Tibial nerve (tissue), 4 donors: ENCODE results near the gene HIP1. TPM values are rescaled to one million over a fixed set of nuclear protein-coding genes. Genes with fewer than 3 reads are reported as not detected.
A peak's percentile ranks its signal among the peaks of the same experiment; 100 is the strongest.
"Not testable (repeated sequence)": the region's sequence is repeated elsewhere in the genome, so short reads cannot be mapped to it uniquely, and the experiment has no call there.

ENCODE experiments used
- DNase-seq, 2 donors: peaks; one replicate each; pipeline ENCODE4 v3.0.0-alpha.2; 2019; ENCODE audit warnings: low spot score in 2 of 2
- H3K27ac ChIP-seq, 4 donors: fragments of 200-600 bp; sonication (generic) in 3 of 4; one replicate each; pipeline ENCODE4 v1.5.1; 2017 to 2019; ENCODE audit warnings: mild to moderate bottlenecking in 1 of 4
- H3K27me3 ChIP-seq, 2 donors: fragments of 200-600 bp; sonication (generic) in 1 of 2; one replicate each; pipeline versions ENCODE4 v1.5.1 to v1.6.0; 2017 to 2019
- H3K36me3 ChIP-seq, 3 donors: fragments of 200-600 bp; sonication (generic); one replicate each; pipeline ENCODE4 v1.5.1; 2018 to 2019
- H3K4me1 ChIP-seq, 4 donors: fragments of 200-600 bp; sonication (generic) in 3 of 4; one replicate each; pipeline ENCODE4 v1.5.1; 2017 to 2019
- H3K4me3 ChIP-seq, 4 donors: fragments of 200-600 bp; sonication (generic) in 3 of 4; one replicate each; pipeline ENCODE4 v1.5.1; 2017 to 2019; ENCODE audit warnings: mild to moderate bottlenecking in 1 of 4, moderate library complexity in 1 of 4
- H3K9me3 ChIP-seq, 4 donors: fragments of 200-600 bp; sonication (generic) in 3 of 4; one replicate each; pipeline ENCODE4 v1.5.1; 2017 to 2019
- CTCF ChIP-seq, 5 experiments: fragments of 200-600 bp in 3 of 5; fragments of 450-650 bp in 2 of 5; sonication (generic) in 3 of 5; IDR thresholded peaks; one replicate each; pipeline ENCODE4 v1.5.1; 2016 to 2019; ENCODE audit warnings: antibody characterized with exemption in 5 of 5, mild to moderate bottlenecking in 3 of 5, moderate library complexity in 2 of 5
- EP300 ChIP-seq, 2 donors: sonication (generic); formaldehyde crosslinking; IDR thresholded peaks; one replicate each; pipeline ENCODE4 v1.6.1; 2017; ENCODE audit warnings: antibody characterized with exemption in 2 of 2, mild to moderate bottlenecking in 1 of 2
- POLR2A ChIP-seq, 2 donors: fragments of 450-650 bp; IDR thresholded peaks; one replicate each; pipeline ENCODE4 v1.6.1; 2017; ENCODE audit warnings: antibody characterized with exemption in 2 of 2, mild to moderate bottlenecking in 2 of 2, moderate library complexity in 2 of 2
- WGBS, 2 donors: methylation state at CpG; one replicate each; pipeline ENCODE4 v1.1.5; 2018; 5-methylcytosine and 5-hydroxymethylcytosine counted together
- total RNA-seq, 4 donors: library from RNA; depleted of rRNA; stranded (reverse); fragments of >200 nt; gene quantifications; one replicate each; pipeline ENCODE4 v1.1.0, GENCODE V29; 2016

The HIP1 gene
- total RNA-seq, 4 donors from 2014 or later: 43.2 to 59.7 (median 49.8) TPM

GRCh38 chr7:75608451-75609122 is 130.2 kb downstream of the HIP1 start:
- WGBS, 2 donors: 63 to 64% methylated on average over 8 of the region's 8 CpGs
- Histone ChIP-seq H3K27me3 (no peaks in the 10 kb centered on the region), H3K27ac (peak overlapping the region in 3 of 4 donors; percentile 22 to 66 (median 59)), H3K9me3 (no peaks in the 10 kb centered on the region), H3K4me1 (peaks cover 0 to 45% (median 1%) of the 10 kb centered on the region in 4 donors), H3K4me3 (no peak overlapping the region), H3K36me3 (no peaks in the 10 kb centered on the region)
- no peak for DNase-seq
- no peak for TF ChIP-seq EP300 (IDR thresholded peaks at IDR 0.05)
- TF ChIP-seq POLR2A (IDR thresholded peaks at IDR 0.05): no peak
- TF ChIP-seq CTCF (IDR thresholded peaks at IDR 0.05): no peak

- Histone ChIP-seq H3K4me3 (no peak overlapping the region), H3K4me1 (peaks cover 0 to 34% (median 2%) of the 10 kb centered on the region in 4 donors), H3K27me3 (no peaks in the 10 kb centered on the region), H3K9me3 (no peaks in the 10 kb centered on the region), H3K36me3 (no peaks in the 10 kb centered on the region), H3K27ac (peak overlapping the region in 2 of 4 donors; percentile 8 to 37)
- DNase-seq: no peak
- 69 to 74% methylated on average over 3 of the region's 3 CpGs for WGBS, 2 donors
- TF ChIP-seq EP300 (IDR thresholded peaks at IDR 0.05) (no peak), CTCF (IDR thresholded peaks at IDR 0.05) (no peak), POLR2A (IDR thresholded peaks at IDR 0.05) (no peak)
Measured at GRCh38 chr7:75604408-75604807, 134.3 kb downstream of the HIP1 start.

GRCh38 chr7:75602831-75603230 is 135.9 kb downstream of the HIP1 start:
- DNase-seq, H3K27me3 ChIP-seq, H3K9me3 ChIP-seq, H3K36me3 ChIP-seq, H3K4me3 ChIP-seq, H3K27ac ChIP-seq: not testable (repeated sequence)
- WGBS, 2 donors: 94 to 96% methylated on average over 9 of the region's 9 CpGs
- peaks cover 0 to 35% (median 10%) of the 10 kb centered on the region in 4 donors for H3K4me1 ChIP-seq

GRCh38 chr7:75601539-75601938 is 137.2 kb downstream of the HIP1 start:
- Histone ChIP-seq H3K4me1 (peaks cover 0 to 47% (median 19%) of the 10 kb centered on the region in 4 donors), H3K27ac (peak overlapping the region in 2 of 4 donors; percentile 13 to 89), H3K27me3 (no peaks in the 10 kb centered on the region), H3K36me3 (no peaks in the 10 kb centered on the region), H3K9me3 (no peaks in the 10 kb centered on the region), H3K4me3 (no peak overlapping the region)
- DNase-seq: no peak
- 67 to 68% methylated on average over 6 of the region's 6 CpGs for WGBS, 2 donors
- no peak for TF ChIP-seq POLR2A (IDR thresholded peaks at IDR 0.05)
- TF ChIP-seq EP300 (IDR thresholded peaks at IDR 0.05): no peak
- no peak for TF ChIP-seq CTCF (IDR thresholded peaks at IDR 0.05)

- not testable (repeated sequence) for H3K36me3 ChIP-seq, H3K9me3 ChIP-seq, DNase-seq, H3K27me3 ChIP-seq, H3K4me3 ChIP-seq
- WGBS, 2 donors: 72 to 79% methylated on average over 4 of the region's 4 CpGs
- peaks cover 0 to 50% (median 19%) of the 10 kb centered on the region in 4 donors for H3K4me1 ChIP-seq
- peak overlapping the region in 2 of 4 donors; percentile 39 to 89 for H3K27ac ChIP-seq
Measured at GRCh38 chr7:75600748-75601147, 138.0 kb downstream of the HIP1 start.

- peak overlapping the region; percentile 46 to 89 (median 77) for H3K27ac ChIP-seq
- DNase-seq: no peak
- 17 to 19% methylated on average over 14 to 15 of the region's 15 CpGs for WGBS, 2 donors
- peaks cover 0 to 13% (median 0%) of the 10 kb centered on the region in 3 donors for H3K36me3 ChIP-seq
- peak in 1 of 5 experiments; percentile 12 for TF ChIP-seq CTCF (IDR thresholded peaks at IDR 0.05)
- TF ChIP-seq POLR2A (IDR thresholded peaks at IDR 0.05): peak in 1 of 2 donors; percentile 29
- peak; percentile 41 to 78 for TF ChIP-seq EP300 (IDR thresholded peaks at IDR 0.05)
- peak overlapping the region in 1 of 4 donors; percentile 35 for H3K4me3 ChIP-seq
- no peaks in the 10 kb centered on the region for H3K27me3 ChIP-seq
- H3K4me1 ChIP-seq: peaks cover 0 to 44% (median 19%) of the 10 kb centered on the region in 4 donors
- no peaks in the 10 kb centered on the region for H3K9me3 ChIP-seq
Measured at GRCh38 chr7:75599244-75599781, 139.4 kb downstream of the HIP1 start.
